Panc1 (cell line): Measurements from ENCODE around the gene SECTM1. TPM values are rescaled to one million over a fixed set of nuclear protein-coding genes. Genes with fewer than 3 reads are reported as not detected.

Source experiments
- ATAC-seq: fragments of 200-7000 bp; cut with Tn5 transposase; 2 replicates; pipeline ENCODE4 v1.9.1; 2020; ENCODE audit warnings: mild to moderate bottlenecking, moderate library complexity
- BruUV-seq: library from RNA; stranded (reverse); fragments of 400-500 nt; replicated peaks from 2 replicates; lab custom pipeline; 2021; lab: Mats Ljungman, UMichigan
- CTCF ChIA-PET: fragments of 300-600 bp; sonication (Branson Sonifier 250); formaldehyde crosslinking; loops from one replicate; lab custom pipeline; 2022; ENCODE audit warnings: antibody characterized with exemption; lab: Charles Lee
- POLR2A ChIA-PET: fragments of 300-600 bp; sonication (Branson Sonifier 250); formaldehyde crosslinking; loops from one replicate; lab custom pipeline; 2022; ENCODE audit warnings: antibody characterized with exemption; lab: Charles Lee
- DNase-seq: peaks from one replicate; pipeline ENCODE4 v3.0.0-alpha.2; 2010; ENCODE audit warnings: low read depth, low spot score
- H3K27ac ChIP-seq: 2 replicates; pipeline ENCODE4 v1.5.1; 2011; ENCODE audit warnings: mild to moderate bottlenecking, low read length, inconsistent platforms
- H3K27me3 ChIP-seq: fragments of 200-500 bp; sonication (Bioruptor generic); 2 replicates; pipeline ENCODE4 v1.6.0; 2014; ENCODE audit warnings: low read length, inconsistent platforms; ENCODE audit not compliant: control insufficient read depth, insufficient read depth
- H3K36me3 ChIP-seq: fragments of 200-500 bp; sonication (Bioruptor generic); 2 replicates; pipeline ENCODE4 v1.5.1; 2014; ENCODE audit warnings: inconsistent platforms, mild to moderate bottlenecking, low read length, moderate library complexity; ENCODE audit not compliant: control insufficient read depth, insufficient read depth
- H3K4me1 ChIP-seq: 2 replicates; pipeline ENCODE4 v1.5.1; 2011; ENCODE audit warnings: inconsistent platforms, mild to moderate bottlenecking, low read length, moderate library complexity; ENCODE audit not compliant: control insufficient read depth, insufficient read depth
- H3K4me3 ChIP-seq, 2 experiments: 2 replicates each; pipeline ENCODE4 v1.5.1; 2011 to 2012; ENCODE audit warnings: low read depth in 2 of 2, low read length in 2 of 2, mild to moderate bottlenecking in 2 of 2, inconsistent platforms in 1 of 2, moderate library complexity in 1 of 2
- H3K9me3 ChIP-seq: fragments of 200-500 bp; sonication (Bioruptor generic); 2 replicates; pipeline ENCODE4 v1.5.1; 2014; ENCODE audit warnings: low read depth, mild to moderate bottlenecking, inconsistent platforms, low read length, moderate library complexity; ENCODE audit not compliant: control insufficient read depth, insufficient read depth
- CTCF ChIP-seq: fragments of 450-650 bp; IDR thresholded peaks from 2 replicates; pipeline ENCODE4 v1.5.1; 2017; ENCODE audit warnings: mild to moderate bottlenecking
- POLR2AphosphoS5 ChIP-seq: IDR thresholded peaks from 2 replicates; pipeline ENCODE4 v1.6.1; 2012; ENCODE audit warnings: mild to moderate bottlenecking, low read depth, low read length, moderate library complexity
- REST ChIP-seq, 2 experiments: IDR thresholded peaks; 2 replicates each; pipeline ENCODE4 v1.6.1; 2011 to 2012; ENCODE audit warnings: low read depth in 2 of 2, control low read depth in 1 of 2, low read length in 1 of 2, mild to moderate bottlenecking in 1 of 2, moderate library complexity in 1 of 2; ENCODE audit not compliant: insufficient read depth in 1 of 2
- SIN3A ChIP-seq: IDR thresholded peaks from 2 replicates; pipeline ENCODE4 v1.6.1; 2012; ENCODE audit warnings: low read depth, mild to moderate bottlenecking, low read length, moderate library complexity, borderline replicate concordance; ENCODE audit not compliant: insufficient read depth
- TCF7L2 ChIP-seq: IDR thresholded peaks from 2 replicates; pipeline ENCODE4 v1.6.1; 2011; ENCODE audit warnings: mild to moderate bottlenecking, low read depth, low read length, inconsistent platforms
- in situ Hi-C: cut with HindIII; loops from 2 replicates; pipeline ENCODE4 v1.10.0; 2016; ENCODE audit warnings: low sequenced_read_pairs, low pct_unique_long_range_greater_than_20kb
- intact Hi-C: fragments of 100-400 bp; cut with micrococcal nuclease; formaldehyde crosslinking; loops from one replicate; pipeline ENCODE4 v1.10.0; 2022; ENCODE audit not compliant: unreplicated experiment
- total RNA-seq: library from RNA; stranded (reverse); gene quantifications from one replicate; pipeline ENCODE4 v1.2.1, GENCODE V29; 2021; ENCODE audit not compliant: unreplicated experiment

Gene SECTM1
- total RNA-seq, 1 experiment from 2014 or later: 5.4 TPM

GRCh38 chr17:82338858-82339633 is 5.5 kb upstream of the SECTM1 start:
- peak; percentile 70 for TF ChIP-seq POLR2AphosphoS5
- 0 out of 2 replicates have a peak, but pooled peaks have one; percentile 32 for TF ChIP-seq SIN3A
- no peak; a peak in 1 of 4 replicates for TF ChIP-seq REST (IDR thresholded peaks at IDR 0.05; ENCODE audit: insufficient read depth in 1 of 2, low read depth in 2 of 2, low read length in 1 of 2)
- no peak for TF ChIP-seq TCF7L2
- TF ChIP-seq CTCF: no peak
- ChIA-PET POLR2A (interaction anchor here (0.6 kb wide), 2 partner anchors 174 to 459 kb away, joined by 4 to 8 read pairs; no protein-coding TSS in a partner anchor), CTCF (interaction anchor here (1.7 kb wide), 1 partner anchor 39 kb away, joined by 4 read pairs; no protein-coding TSS in a partner anchor)
- H3K36me3 ChIP-seq: no peaks in the 10 kb centered on the region
- peak overlapping the region; percentile 35 to 62 for H3K4me3 ChIP-seq
- in situ Hi-C loops (no loop called here), intact Hi-C loops (loop anchor here (5.0 kb wide), 1 partner anchor 97 kb away; no protein-coding TSS in a partner anchor)
- ATAC-seq (peak; percentile 81), DNase-seq (no peak)
- H3K27ac ChIP-seq: peak overlapping the region; percentile 96
- peaks cover 56% of the 10 kb centered on the region for H3K4me1 ChIP-seq
- no TSS peak for BruUV-seq
- H3K9me3 ChIP-seq: no peaks in the 10 kb centered on the region
- H3K27me3 ChIP-seq: no peaks in the 10 kb centered on the region

GRCh38 chr17:82334622-82335394 is 1.2 kb upstream of the SECTM1 start:
- Histone ChIP-seq H3K4me1 (peaks cover 70% of the 10 kb centered on the region), H3K36me3 (peaks cover 2% of the 10 kb centered on the region; the same call in 1 of the 2 replicates), H3K4me3 (peak overlapping the region; percentile 31 to 71), H3K27me3 (no peaks in the 10 kb centered on the region), H3K9me3 (no peaks in the 10 kb centered on the region), H3K27ac (peak overlapping the region; percentile 75)
- ChIA-PET POLR2A (no interaction called here), CTCF (interaction anchor here (0.6 kb wide), 1 partner anchor 28 kb away, joined by 4 read pairs; no protein-coding TSS in a partner anchor)
- BruUV-seq: no TSS peak
- ATAC-seq (no peak), DNase-seq (no peak)
- intact Hi-C loops: loop anchor here (5.0 kb wide), 2 partner anchors 38 to 93 kb away; no protein-coding TSS in a partner anchor
- in situ Hi-C loops: no loop called here
- TF ChIP-seq TCF7L2 (no peak), REST (IDR thresholded peaks at IDR 0.05; ENCODE audit: insufficient read depth in 1 of 2, low read depth in 2 of 2, low read length in 1 of 2) (no peak), POLR2AphosphoS5 (no peak), CTCF (no peak), SIN3A (no peak)
